Measurements from ENCODE around the gene KLHDC7B.

KLHDC7B gene

DNA sequence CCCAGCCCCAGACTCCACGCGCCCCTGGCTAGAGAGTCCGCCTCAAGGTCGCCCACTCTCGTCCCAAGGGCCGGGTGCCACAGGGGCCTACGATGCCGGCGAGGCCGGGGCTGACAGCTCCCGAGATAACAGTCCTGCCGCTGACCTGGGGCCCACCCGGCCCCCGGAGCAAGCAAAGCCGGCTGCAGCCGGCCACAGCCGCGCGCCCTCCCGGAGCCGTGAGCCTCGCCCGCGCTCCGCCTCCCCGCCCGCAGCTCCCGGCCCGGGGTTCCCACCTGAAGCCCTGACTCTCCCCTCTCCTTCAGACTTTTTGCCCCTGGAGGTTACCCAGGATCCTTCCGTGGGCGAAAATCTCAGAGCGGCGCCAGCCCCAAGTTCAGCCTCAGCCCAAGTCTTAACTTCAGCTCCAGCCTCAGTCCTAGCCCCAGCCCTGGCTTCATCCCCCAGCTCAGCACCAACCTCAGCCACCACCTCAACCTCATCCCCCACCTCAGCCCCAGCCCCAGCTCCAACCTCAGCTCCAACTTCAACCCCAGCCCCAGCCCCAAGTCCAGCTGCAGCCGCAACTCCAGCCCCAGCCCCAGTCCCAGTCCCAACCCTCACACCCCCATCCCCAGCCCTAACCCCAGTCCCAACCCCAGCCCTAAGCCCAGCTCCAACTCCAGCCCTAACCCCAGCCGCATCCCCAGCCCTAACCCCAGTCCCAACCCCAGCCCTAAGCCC lies 1.7 kb downstream of the KLHDC7B start:
- no peak for DNase-seq

DNA sequence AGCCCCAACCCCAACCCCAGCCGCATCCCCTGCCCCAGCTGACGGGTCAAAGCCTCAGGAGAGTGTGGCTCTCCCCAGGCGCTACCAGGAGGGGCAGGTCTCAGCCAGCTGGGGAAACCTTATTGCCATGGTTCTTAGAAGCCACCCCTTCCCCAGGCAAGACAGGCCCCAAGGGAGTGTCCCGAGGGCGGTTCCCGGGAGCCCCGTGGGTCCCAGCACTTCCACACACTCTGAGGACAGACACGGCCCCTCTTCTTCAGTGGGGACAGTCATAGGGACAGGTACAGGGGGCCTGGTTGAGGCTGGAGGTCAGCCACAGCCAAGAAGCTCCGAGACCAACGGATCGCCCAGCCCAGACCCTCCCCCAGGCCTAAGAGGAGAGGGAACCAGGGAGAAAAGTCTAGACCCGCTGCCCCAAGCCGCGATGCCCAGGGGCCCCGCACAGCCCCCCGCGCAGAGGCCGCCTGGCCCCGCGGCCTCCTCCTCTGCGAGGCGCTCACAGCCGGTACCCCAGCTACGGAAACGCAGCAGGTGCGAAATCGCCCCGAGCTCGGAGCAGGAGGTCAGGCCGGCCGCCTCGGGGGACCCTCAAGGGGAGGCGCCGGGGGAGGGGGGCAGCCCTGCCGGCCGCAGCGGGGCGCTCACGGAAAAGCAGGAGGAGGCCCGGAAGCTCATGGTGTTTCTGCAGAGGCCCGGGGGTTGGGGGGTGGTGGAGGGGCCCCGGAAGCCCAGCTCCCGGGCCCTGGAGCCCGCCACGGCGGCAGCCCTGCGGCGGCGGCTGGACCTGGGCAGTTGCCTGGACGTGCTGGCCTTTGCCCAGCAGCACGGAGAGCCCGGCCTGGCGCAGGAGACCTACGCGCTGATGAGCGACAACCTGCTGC lies 2.6 kb downstream of the KLHDC7B start:
- DNase-seq = no peak

DNA sequence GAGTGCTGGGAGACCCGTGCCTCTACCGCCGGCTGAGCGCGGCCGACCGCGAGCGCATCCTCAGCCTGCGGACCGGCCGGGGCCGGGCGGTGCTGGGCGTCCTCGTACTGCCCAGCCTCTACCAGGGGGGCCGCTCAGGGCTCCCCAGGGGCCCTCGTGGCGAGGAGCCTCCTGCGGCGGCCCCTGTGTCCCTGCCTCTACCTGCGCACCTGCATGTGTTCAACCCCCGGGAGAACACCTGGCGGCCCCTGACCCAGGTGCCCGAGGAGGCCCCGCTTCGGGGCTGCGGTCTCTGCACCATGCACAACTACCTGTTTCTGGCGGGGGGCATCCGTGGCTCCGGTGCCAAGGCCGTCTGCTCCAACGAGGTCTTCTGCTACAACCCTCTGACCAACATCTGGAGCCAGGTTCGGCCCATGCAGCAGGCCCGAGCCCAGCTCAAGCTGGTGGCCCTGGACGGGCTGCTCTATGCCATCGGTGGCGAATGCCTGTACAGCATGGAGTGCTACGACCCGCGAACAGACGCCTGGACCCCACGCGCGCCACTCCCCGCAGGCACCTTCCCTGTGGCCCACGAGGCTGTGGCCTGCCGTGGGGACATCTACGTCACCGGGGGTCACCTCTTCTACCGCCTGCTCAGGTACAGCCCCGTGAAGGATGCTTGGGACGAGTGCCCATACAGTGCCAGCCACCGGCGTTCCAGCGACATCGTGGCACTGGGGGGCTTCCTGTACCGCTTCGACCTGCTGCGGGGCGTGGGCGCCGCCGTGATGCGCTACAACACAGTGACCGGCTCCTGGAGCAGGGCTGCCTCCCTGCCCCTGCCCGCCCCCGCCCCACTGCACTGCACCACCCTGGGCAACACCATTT lies 3.5 kb downstream of the KLHDC7B start:
- DNase-seq = no peak

DNA sequence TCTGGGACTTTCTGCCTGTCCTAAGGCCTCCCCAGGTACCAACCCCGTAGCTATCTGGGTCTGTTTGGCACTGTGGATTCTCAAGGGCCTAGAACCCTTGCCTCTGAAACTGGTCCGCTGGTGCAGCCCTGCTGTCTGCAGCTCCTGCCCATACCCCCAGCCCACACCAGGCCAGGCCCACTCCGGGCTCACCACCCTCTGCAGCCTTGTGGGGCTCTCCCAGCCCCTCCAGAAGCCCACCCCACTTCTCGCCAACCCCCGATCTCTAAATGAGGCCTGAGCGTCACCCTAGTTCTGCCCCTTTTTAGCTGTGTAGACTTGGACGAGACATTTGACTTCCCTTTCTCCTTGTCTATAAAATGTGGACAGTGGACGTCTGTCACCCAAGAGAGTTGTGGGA lies 4.7 kb downstream of the KLHDC7B start:
- DNase-seq = no peak

- no peak for DNase-seq
Observed at GRCh38 chr22:50551160-50551752, 5.6 kb downstream of the KLHDC7B start.

DNA sequence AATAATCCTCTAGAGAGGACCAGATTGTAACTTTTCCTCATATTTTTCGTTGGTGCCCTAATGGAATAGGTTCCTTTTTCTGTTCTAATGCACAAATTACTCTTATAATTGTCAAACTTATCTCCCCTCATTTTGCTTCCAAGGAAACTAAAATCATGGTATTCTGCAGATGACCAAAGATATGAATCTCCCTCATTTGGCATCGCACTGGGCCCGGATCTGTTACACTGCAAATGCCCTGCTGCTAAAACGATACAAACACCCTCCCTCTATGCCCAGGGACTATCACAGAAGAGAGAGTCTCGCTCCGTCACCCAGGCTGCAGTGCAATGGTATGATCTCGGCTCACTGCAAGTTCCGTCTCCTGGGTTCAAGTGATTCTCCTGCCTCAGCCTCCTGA lies 7.6 kb downstream of the KLHDC7B start:
- DNase-seq = no peak

- no peak for DNase-seq
Observed at GRCh38 chr22:50556703-50557102, 11.0 kb downstream of the KLHDC7B start.

GRCh38 chr22:50560034-50560433 lies 14.3 kb downstream of the KLHDC7B start:
- DNase-seq = no peak

- DNase-seq = no peak
Observed at GRCh38 chr22:50561401-50562358, 16.0 kb downstream of the KLHDC7B start.

DNA sequence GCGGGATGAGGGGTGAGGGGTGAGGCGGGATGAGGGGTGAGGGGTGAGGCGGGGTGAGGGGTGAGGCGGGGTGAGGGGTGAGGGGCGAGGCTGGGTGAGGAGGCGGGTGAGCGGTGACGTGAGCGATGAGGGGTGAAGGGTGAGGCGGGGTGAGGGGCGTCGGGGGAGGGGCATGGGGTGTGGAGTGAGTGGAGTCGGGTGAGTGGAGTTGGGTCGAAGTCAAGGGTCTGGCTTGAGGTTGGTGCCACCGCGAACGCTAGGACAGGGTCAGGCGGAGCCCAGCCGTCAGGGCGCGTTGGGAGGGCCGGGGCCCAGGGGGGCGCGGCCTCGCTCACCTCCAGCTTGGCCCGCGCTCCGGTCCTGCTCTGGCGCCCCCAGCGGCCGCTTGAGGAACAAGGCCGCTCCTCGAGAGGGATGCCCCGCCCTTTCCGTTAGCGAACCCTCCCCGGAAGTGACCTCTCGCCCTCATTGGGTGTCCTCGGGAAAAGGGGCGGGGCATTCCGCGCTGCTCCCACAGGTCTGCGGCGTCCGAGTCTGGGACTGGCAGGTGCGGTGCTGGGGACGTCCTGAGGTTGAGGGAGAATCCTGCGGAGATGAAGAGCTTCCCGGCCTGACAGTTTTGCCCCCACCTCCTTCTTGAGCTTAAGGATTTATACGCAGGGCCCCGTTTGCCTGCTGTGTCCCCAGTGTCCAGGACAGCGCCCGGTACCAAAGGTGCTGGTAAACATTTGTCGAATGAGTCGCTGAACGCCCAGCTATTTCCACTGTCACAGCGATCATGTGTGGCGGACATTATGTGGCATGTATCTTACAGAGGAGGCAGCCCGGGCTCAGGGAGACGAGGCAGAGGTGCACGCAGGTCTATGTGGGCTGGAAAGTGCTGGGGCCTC lies 17.1 kb downstream of the KLHDC7B start, which contains the start of gene SYCE3:
SYCE3 (minus strand) TSS at position 397 of the 890 bp plus-strand sequence. CDS start 6,514 bp downstream, outside the sequence.
- peak; percentile 14 to 98 (median 90) for DNase-seq

GRCh38 chr22:50563413-50564160 lies 17.9 kb downstream of the KLHDC7B start:
- peak in 6 of 51 donors; percentile 13 to 46 (median 31) for DNase-seq

- no peak for DNase-seq
Observed at GRCh38 chr22:50564289-50564688, 18.6 kb downstream of the KLHDC7B start.

- DNase-seq = no peak
Observed at GRCh38 chr22:50567721-50568252, 22.1 kb downstream of the KLHDC7B start.

DNA sequence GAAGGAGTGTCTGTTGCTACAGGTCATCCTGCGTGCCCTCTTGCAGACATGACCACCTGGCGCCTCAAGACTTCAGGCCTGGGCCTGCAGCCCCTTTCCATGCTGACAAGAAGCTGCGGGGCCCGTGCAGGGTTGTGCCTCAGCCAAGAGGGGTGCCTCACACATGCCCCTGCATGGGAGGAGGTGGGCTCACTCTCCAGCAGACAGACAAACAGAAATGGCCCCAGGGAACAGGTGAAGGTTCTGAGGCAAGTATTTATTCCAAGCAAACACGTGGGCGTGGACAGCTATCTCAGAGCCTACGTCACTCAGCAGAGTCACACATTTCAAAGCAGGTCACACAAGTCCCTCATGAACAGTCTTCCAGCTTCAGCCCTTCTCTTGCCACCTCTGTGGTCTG lies 22.9 kb downstream of the KLHDC7B start:
- DNase-seq = no peak

GRCh38 chr22:50569041-50569459 lies 23.4 kb downstream of the KLHDC7B start:
- DNase-seq = no peak

DNA sequence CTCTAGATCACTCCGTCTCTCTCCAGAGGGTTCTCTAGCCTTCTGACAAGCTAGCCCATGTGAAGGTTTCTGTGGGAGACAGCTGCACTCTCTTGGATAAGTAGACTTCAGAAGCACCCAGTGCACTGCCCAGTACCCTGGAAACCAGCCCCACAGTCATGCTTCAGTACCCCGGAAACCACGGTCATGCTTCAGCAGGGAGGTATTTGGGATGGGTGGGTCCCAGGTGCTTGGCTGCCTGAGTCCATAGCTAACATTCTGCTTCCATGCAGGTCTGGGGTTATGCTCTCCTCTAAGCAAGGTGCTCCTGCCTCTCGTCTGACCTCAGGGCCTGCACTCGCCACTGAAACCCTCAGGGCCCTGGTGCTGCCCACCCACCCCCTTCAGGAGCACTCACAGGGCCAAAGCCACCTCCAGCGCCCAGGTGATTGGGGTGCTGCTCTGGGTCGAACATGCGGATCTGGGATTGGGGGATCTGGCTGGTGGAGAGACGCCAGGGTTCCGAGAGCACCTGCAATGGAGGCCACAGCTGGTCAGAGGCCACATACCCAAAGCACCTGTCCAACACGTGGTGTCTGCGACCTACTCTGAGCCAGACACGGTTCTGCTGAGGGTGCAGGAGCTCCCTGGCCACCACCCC lies 24.3 kb downstream of the KLHDC7B start:
- no peak for DNase-seq

GRCh38 chr22:50570861-50571260 lies 25.2 kb downstream of the KLHDC7B start:
- DNase-seq = no peak

Measured in hypothalamus (tissue), 51 donors.